Measurements from ENCODE around the gene RIPOR3.

- TF ChIP-seq ZFX (IDR thresholded peaks at IDR 0.05; ENCODE audit: borderline replicate concordance) (no peak), CTCF (IDR thresholded peaks at IDR 0.05) (no peak)
Observed at GRCh38 chr20:50598074-50598473, 93.3 kb downstream of the RIPOR3 start.

All from 22Rv1 (cell line).